AG10803 (cell line): ENCODE measurements around the gene DGCR2.

Source experiments
- DNase-seq: peaks from one replicate; pipeline ENCODE4 v3.0.0; 2010; ENCODE audit warnings: low read depth
- H3K4me3 ChIP-seq: 2 replicates; pipeline ENCODE4 v1.5.1; 2011; ENCODE audit warnings: mild to moderate bottlenecking, low read length, control low read depth
- CTCF ChIP-seq: conservative IDR thresholded peaks from 2 replicates; pipeline ENCODE4 v1.5.1; 2011; ENCODE audit warnings: mild to moderate bottlenecking, low read length, control low read depth, inconsistent platforms

Gene DGCR2

GRCh38 chr22:19043121-19044085 lies 78.8 kb downstream of the DGCR2 start:
- DNase-seq, result peak; percentile 45
- no peak for TF ChIP-seq CTCF
- no peak overlapping the region for H3K4me3 ChIP-seq

- no peak overlapping the region for H3K4me3 ChIP-seq
Measured at GRCh38 chr22:19042285-19043120, 79.7 kb downstream of the DGCR2 start.

GRCh38 chr22:19041704-19042074 lies 80.5 kb downstream of the DGCR2 start:
- TF ChIP-seq CTCF, result no peak
- H3K4me3 ChIP-seq, result no peak overlapping the region
- no peak for DNase-seq

More at GRCh38 chr22:19042285-19043120, 79.7 kb downstream of the DGCR2 start:
- DNase-seq, result no peak
- no peak for TF ChIP-seq CTCF

- H3K4me3 ChIP-seq, result no peak overlapping the region
- DNase-seq, result no peak
- TF ChIP-seq CTCF, result no peak
Measured at GRCh38 chr22:19040888-19041703, 81.1 kb downstream of the DGCR2 start.

- DNase-seq, result no peak
- TF ChIP-seq CTCF, result no peak
- H3K4me3 ChIP-seq, result no peak overlapping the region
Measured at GRCh38 chr22:19040391-19040861, 81.8 kb downstream of the DGCR2 start.

GRCh38 chr22:19039796-19040280 lies 82.4 kb downstream of the DGCR2 start:
- no peak for DNase-seq
- H3K4me3 ChIP-seq, result no peak overlapping the region
- no peak for TF ChIP-seq CTCF
